ENCODE measurements around the gene CDK18.

DNA sequence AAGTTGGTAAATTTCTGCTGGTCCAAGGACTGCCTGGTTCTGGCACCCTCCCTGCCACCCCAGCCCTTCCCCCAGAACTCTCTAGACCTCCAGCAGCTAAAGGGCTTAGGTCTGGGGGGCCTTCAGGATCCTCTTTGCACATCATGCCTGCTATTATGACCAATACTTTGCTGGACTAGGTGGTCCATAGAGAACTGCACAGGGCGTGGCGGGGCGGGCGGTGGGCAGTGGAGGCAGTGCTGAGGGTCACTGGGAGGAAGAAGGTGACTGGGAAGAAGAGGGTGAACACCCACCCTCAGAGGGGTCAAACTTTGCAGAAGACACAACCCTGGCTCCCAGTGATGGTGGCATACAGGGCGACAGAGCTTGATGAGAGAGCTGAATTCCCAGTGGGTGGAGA, 18.2 kb downstream of the CDK18 start:
- TF ChIP-seq CTCF (IDR thresholded peaks at IDR 0.05) (no peak), POLR2A (IDR thresholded peaks at IDR 0.05) (no peak)

Measured in uterus (tissue), 2 donors.